Measurements from ENCODE around the gene LEO1.

LEO1 gene

GRCh38 chr15:51888593-51889195, 82.9 kb downstream of the LEO1 start:
- H3K9me2 ChIP-seq (ENCODE audit: low read depth, low read length), result no peaks in the 10 kb centered on the region
- no peaks in the 10 kb centered on the region for H3F3A ChIP-seq (ENCODE audit: insufficient read depth, low read length)
- H3K4me1 ChIP-seq (ENCODE audit: insufficient read depth, low read length, severe bottlenecking), result no peaks in the 10 kb centered on the region
- H3K4me3 ChIP-seq (ENCODE audit: low read depth, low read length, poor library complexity, severe bottlenecking), result no peak overlapping the region
- no peak overlapping the region for H3K9ac ChIP-seq (ENCODE audit: low read length)
- peaks cover 23% of the 10 kb centered on the region for H3K36me3 ChIP-seq (ENCODE audit: insufficient read depth, low read length)
- no peaks in the 10 kb centered on the region for H4K20me1 ChIP-seq (ENCODE audit: insufficient read depth, low read length)
- H3K4me2 ChIP-seq (ENCODE audit: low read length), result no peak overlapping the region
- no peaks in the 10 kb centered on the region for H3K9me3 ChIP-seq (ENCODE audit: low read length)
- H3K27me3 ChIP-seq (ENCODE audit: insufficient read depth, low read length), result no peaks in the 10 kb centered on the region
- no peaks in the 10 kb centered on the region for H3K79me2 ChIP-seq (ENCODE audit: insufficient read depth, low read length)
- TF ChIP-seq CTCF (IDR thresholded peaks at IDR 0.05; ENCODE audit: low read length) (peak; percentile 80), EZH2 (IDR thresholded peaks at IDR 0.05; ENCODE audit: borderline replicate concordance, low read length) (no peak)
- no peak overlapping the region for H3K27ac ChIP-seq (ENCODE audit: low read depth, low read length, poor library complexity, severe bottlenecking)
- no peak overlapping the region for H2AFZ ChIP-seq (ENCODE audit: low read length)
